AG04450 (cell line): Measurements from ENCODE around the gene LRRK1. TPM values are rescaled to one million over a fixed set of nuclear protein-coding genes. Genes with fewer than 3 reads are reported as not detected.
A peak's percentile ranks its signal among the peaks of the same experiment; 100 is the strongest.

Experiments used
- CTCF ChIA-PET: fragments of 300-600, 350-600 bp; formaldehyde crosslinking; extraction: SDS; loops from one replicate; lab custom pipeline; 2022; ENCODE audit warnings: antibody characterized with exemption, inconsistent platforms; lab: Charles Lee
- POLR2A ChIA-PET: fragments of 350-600 bp; formaldehyde crosslinking; extraction: SDS; loops from one replicate; lab custom pipeline; 2021; ENCODE audit warnings: antibody characterized with exemption, inconsistent platforms; lab: Yijun Ruan, JAX
- DNase-seq: peaks from one replicate; pipeline ENCODE4 v3.0.0-alpha.2; 2011; ENCODE audit warnings: low read depth, low spot score
- H3K27ac ChIP-seq: one replicate; pipeline ENCODE4 v1.5.1; 2012; ENCODE audit warnings: low read depth, low read length, control low read depth
- H3K27me3 ChIP-seq: one replicate; pipeline ENCODE4 v1.6.0; 2012; ENCODE audit warnings: low read length; ENCODE audit not compliant: control insufficient read depth, insufficient read depth
- H3K4me3 ChIP-seq: 2 replicates; pipeline ENCODE4 v1.5.1; 2011; ENCODE audit warnings: mild to moderate bottlenecking, low read depth, low read length, control low read depth
- H3K9me3 ChIP-seq: 2 replicates; pipeline ENCODE4 v1.5.1; 2012; ENCODE audit warnings: low read length; ENCODE audit not compliant: control insufficient read depth, insufficient read depth
- polyA plus RNA-seq: library from polyadenylated mRNA; depleted of rRNA; stranded (reverse); fragments of >200 nt; gene quantifications from 2 replicates; pipeline ENCODE4 v1.2.3, GENCODE V29; 2011
- TF ChIP-seq, protein P1 (sequence below): IDR thresholded peaks from 2 replicates; pipeline ENCODE4 v1.5.1; 2011; ENCODE audit warnings: low read depth, low read length, control low read depth, inconsistent platforms

LRRK1 gene
- polyA plus RNA-seq, 1 experiment, result 5.6 TPM

DNA sequence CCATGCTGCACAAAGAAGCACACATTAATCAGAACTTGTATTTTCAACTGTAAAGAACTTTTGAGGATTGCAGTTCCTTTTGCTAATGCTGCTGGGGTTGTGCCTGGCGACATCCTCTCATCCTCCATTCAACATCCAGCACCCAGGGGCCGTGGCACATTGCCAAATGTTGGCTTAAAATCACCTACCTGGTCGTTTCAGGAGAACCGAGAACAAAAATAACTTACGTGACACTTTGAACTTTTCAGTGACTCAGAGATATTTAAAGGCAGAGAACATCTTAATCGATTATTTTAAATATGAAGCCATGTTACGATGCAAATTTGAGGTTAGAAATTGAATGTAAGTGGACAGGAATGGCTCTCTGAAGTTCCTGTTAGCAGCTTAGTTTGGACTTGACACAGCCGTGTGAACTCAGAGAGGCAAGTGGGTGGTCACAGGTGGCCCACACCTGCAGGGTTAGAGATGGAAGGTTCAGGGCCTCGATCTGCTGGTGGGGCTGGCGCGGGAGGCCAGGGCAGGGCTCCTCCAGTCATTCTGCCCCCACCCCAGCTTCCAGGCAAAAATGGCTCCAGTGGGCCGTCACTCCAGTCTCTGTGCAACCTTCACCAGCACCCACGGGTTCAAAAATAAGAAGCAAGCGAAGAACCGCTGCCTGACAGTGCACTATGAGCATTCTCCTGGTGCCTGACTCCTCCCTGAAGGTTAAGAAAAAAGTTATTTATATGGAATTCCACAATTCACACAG, 12.2 kb downstream of the LRRK1 start:
- no peak overlapping the region for H3K4me3 ChIP-seq
- no peaks in the 10 kb centered on the region for H3K27me3 ChIP-seq
- ChIA-PET CTCF (interaction anchor here (1.0 to 5.2 kb wide), 3 partner anchors 13 to 581 kb away, joined by 3 to 28 read pairs (median 6); partner anchors contain the start of gene LRRK1), POLR2A (no interaction called here)
- no peaks in the 10 kb centered on the region for H3K9me3 ChIP-seq
- TF ChIP-seq, protein P1, sequence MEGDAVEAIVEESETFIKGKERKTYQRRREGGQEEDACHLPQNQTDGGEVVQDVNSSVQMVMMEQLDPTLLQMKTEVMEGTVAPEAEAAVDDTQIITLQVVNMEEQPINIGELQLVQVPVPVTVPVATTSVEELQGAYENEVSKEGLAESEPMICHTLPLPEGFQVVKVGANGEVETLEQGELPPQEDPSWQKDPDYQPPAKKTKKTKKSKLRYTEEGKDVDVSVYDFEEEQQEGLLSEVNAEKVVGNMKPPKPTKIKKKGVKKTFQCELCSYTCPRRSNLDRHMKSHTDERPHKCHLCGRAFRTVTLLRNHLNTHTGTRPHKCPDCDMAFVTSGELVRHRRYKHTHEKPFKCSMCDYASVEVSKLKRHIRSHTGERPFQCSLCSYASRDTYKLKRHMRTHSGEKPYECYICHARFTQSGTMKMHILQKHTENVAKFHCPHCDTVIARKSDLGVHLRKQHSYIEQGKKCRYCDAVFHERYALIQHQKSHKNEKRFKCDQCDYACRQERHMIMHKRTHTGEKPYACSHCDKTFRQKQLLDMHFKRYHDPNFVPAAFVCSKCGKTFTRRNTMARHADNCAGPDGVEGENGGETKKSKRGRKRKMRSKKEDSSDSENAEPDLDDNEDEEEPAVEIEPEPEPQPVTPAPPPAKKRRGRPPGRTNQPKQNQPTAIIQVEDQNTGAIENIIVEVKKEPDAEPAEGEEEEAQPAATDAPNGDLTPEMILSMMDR, result no peak
- no peak overlapping the region for H3K27ac ChIP-seq
- no peak for DNase-seq

DNA sequence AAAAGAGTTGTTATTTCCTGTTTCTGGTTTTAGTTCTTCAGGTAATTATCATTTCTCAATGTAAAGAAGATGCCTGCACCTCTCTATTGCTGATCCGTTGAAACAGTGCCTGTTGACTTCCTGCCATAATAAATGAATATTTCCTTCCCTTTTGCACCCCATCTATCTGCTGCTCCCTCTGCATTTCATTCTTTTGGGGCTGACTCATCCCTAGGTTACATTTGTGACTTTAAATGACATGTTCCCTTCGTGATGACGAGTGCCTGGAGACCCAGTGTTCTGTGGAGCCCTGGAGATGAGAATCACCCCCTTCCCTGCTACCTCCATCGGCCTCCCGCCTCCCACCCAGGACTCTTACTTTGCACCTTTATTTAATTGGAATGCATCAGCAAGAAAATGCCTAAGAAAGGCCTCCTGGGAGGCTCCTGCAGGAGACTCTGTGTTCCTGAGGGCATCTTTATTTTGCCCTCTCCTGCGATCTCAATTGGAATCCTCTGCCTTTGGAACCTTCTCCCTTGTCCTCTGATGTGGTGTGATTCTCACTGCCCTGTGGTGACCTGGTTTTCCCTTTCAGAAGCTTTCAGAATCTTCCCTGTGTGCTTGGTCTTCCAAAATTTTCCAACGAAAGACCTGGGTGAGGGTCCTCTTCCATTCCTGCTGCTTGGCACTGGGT, 13.7 kb downstream of the LRRK1 start:
- CTCF ChIA-PET, result no interaction called here

DNA sequence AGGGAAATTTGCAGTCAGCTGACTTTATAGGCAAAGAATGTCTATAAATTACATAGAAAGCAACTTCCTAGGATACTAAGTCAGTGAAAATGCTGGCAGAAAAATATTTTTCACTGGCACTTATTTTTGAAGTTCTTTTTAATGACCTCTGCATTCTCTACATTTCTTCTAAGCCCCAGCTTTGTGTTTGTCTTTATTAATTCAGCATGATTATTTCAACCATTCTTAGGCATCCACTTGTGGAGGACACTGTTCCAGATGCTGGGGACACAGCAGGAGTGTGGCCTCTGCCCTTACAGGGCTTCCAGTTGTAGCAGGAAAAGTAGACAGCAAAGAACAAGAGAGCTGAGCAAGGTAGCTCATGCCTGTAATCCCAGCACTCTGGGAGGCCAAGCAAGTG, 15.0 kb downstream of the LRRK1 start:
- H3K4me3 ChIP-seq, result no peak overlapping the region
- ChIA-PET POLR2A (no interaction called here), CTCF (no interaction called here)
- no peaks in the 10 kb centered on the region for H3K9me3 ChIP-seq
- no peaks in the 10 kb centered on the region for H3K27me3 ChIP-seq
- DNase-seq, result no peak
- TF ChIP-seq, protein P1, result no peak
- H3K27ac ChIP-seq, result no peak overlapping the region

More for the DNA sequence above, 13.7 kb downstream of the LRRK1 start:
- no peaks in the 10 kb centered on the region for H3K9me3 ChIP-seq
- POLR2A ChIA-PET, result no interaction called here
- no peaks in the 10 kb centered on the region for H3K27me3 ChIP-seq
- H3K27ac ChIP-seq, result no peak overlapping the region
- DNase-seq, result no peak
- TF ChIP-seq, protein P1, result no peak
- no peak overlapping the region for H3K4me3 ChIP-seq

DNA sequence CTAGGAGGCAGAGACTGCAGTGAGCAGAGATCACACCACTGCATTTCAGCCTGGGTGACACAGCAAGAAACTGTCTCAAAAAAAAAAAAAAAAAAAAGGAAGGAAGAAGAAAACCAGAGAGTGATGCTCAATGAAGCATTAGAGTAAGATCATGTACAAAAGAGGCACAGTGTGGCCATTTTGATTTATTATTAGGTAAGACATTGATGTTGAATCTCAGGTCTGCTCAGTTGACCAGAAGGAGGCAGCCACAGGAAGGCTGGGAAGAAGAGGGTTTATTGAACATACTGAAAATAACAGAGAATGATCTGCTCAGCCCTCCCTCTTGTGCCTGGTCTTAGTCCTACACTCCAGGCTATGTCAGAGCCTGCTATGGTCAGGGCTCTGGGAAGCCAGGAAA, 15.6 kb downstream of the LRRK1 start:
- ChIA-PET POLR2A (no interaction called here), CTCF (no interaction called here)
- Histone ChIP-seq H3K9me3 (no peaks in the 10 kb centered on the region), H3K27me3 (no peaks in the 10 kb centered on the region), H3K27ac (no peak overlapping the region), H3K4me3 (no peak overlapping the region)
- TF ChIP-seq, protein P1, result peak; percentile 29; the same call in 1 of the 2 replicates
- DNase-seq, result no peak

DNA sequence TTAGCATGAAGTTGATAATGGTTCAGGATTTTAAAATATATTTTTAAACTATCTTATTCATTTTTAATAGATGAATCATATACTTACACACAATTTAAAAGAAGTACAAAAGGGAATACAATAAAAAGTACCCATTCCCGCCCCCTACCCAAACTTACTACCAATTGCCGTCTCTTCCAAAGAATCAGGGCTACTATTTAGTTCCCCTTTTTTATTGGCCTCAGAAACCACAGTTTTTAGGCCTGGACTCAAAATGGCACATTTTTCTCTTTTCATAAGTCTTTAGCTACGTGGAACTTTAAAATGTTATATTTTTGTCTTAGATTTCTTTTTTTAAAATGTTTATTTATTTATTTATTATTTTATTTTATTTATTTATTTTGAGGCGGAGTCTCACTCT, 18.0 kb downstream of the LRRK1 start:
- no peak for DNase-seq
- Histone ChIP-seq H3K4me3 (no peak overlapping the region), H3K27ac (no peak overlapping the region), H3K9me3 (no peaks in the 10 kb centered on the region), H3K27me3 (no peaks in the 10 kb centered on the region)
- ChIA-PET POLR2A (no interaction called here), CTCF (interaction anchor here (0.9 to 1.4 kb wide), 2 partner anchors 71 to 78 kb away, joined by 3 to 4 read pairs; no protein-coding TSS in a partner anchor)
- TF ChIP-seq, protein P1, result no peak
